Hematopoietic multipotent progenitor cell treated with erythropoietin and hydrocortisone succinate and interleukin-3 and kit ligand, for 15 days (in vitro differentiated cells): ENCODE measurements around the gene LMAN2.
"Not testable (repeated sequence)": the region's sequence is repeated elsewhere in the genome, so short reads cannot be mapped to it uniquely, and the experiment has no call there.

Source experiments
- DNase-seq: peaks from one replicate; pipeline ENCODE4 v3.0.0-alpha.2; 2015; ENCODE audit warnings: low spot score

LMAN2 gene

DNA sequence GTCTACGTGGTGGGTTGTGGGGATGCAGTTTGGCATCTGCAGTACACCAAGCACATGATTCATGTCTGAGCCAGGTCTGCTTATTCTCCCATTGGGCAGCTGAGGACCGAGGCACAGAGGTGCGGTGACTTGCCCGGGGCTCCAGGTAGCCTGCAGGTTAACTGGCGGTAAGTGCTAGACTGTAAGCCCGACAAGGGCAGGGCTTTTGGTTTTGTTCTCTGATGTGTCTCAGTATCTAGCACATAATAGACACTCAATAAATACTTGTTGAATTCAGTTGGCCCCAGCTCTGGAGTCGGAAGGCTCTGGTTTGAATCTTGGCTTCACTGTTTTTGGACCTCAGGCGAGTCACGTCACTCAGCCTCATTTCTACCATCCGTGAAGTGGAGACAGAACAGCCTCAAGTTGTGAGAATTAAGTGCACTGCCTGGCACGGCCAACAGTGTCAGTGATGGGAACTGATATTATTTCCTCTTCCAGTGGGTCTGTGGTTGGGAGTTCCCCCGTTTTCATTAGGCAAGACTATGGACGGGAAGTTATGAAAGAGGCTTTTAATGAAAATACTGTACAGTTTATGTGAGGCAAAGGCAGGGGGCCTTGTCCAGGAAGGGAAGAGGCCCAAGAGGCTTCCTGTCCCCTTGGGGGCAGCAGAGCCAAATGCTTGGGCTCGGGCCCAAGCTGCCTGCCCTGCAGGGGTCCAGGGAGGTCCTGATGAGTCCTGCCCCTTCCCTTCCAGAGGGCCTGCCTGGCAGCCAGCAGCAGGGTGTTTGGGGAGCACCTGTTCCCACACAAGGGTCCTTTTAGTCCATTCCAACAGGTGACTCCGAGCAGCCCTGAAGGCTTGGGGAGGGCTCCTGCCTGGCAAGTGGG, 44.6 kb downstream of the LMAN2 start:
- no peak for DNase-seq

DNA sequence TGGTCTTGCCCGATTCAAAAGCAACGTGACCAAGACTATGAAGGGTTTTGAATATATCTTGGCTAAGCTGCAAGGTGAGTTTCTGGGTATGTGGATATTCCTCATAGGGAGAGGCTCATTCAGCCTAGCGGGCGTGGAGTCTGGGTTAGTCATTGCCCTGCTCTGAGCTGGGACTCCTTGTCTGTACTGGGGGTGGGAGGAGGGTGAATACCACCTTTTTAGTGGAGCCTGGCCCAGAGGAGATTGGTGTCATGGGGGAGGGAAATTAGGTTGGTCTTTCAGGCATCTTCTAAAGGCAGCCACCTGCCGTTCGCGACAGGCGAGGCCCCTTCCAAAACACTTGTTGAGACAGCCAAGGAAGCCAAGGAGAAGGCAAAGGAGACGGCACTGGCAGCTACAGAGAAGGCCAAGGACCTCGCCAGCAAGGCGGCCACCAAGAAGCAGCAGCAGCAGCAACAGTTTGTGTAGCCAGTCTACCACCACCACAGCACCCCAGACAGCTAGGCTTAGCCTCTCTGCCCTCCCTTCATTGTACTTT, 45.3 kb downstream of the LMAN2 start:
- DNase-seq = not testable (repeated sequence)

DNA sequence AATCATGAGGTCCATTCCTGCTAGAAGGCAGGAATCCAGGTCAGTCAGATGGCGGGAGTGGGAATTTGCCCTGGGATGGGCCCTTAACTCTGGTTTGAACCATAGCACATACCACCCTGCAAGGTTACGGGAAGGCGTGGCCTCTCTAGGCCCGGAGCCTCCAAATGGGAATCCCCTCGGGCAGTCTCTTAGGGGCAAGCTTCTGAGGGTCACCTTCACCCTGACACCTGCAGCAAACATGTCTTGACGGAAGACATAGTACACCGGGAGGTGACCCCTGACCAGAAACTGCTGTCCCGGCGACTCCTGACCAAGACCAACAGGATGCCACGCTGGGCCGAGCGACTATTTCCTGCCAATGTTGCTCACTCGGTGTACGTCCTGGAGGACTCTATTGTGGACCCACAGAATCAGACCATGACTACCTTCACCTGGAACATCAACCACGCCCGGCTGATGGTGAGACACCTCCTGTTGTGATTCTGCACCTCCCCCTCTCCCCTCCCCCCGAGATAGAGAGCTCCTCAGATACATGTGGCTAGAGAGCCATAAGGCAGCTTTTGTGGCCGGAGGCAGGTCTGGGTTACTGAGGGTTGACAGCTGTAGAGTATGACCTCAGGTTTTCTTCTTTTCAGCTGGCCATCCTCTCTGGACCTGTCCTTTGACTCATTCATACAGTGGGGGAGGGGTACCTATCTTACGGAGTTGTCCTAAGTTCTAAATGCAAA, 46.9 kb downstream of the LMAN2 start:
- no peak for DNase-seq

DNA sequence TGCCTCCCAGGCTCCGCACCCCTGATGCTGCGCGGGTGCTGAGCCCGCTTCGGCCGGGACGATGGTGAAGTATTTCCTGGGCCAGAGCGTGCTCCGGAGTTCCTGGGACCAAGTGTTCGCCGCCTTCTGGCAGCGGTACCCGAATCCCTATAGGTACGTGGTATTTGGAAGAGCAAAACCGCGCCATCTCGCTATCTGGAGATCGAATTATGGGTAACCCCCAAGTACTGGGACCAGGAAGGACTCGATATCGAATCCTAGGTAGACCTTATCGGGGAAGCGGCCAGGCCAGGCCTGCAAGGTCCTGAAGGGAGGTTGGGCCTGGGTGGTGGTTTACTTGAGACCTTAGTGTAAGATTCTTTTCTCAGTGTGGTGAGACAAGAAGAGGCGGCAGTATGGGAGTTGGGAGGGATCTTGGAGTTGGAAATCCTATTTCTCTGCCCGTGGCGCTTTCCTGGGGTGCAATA, 47.5 kb downstream of the LMAN2 start:
- DNase-seq = peak; percentile 28

DNA sequence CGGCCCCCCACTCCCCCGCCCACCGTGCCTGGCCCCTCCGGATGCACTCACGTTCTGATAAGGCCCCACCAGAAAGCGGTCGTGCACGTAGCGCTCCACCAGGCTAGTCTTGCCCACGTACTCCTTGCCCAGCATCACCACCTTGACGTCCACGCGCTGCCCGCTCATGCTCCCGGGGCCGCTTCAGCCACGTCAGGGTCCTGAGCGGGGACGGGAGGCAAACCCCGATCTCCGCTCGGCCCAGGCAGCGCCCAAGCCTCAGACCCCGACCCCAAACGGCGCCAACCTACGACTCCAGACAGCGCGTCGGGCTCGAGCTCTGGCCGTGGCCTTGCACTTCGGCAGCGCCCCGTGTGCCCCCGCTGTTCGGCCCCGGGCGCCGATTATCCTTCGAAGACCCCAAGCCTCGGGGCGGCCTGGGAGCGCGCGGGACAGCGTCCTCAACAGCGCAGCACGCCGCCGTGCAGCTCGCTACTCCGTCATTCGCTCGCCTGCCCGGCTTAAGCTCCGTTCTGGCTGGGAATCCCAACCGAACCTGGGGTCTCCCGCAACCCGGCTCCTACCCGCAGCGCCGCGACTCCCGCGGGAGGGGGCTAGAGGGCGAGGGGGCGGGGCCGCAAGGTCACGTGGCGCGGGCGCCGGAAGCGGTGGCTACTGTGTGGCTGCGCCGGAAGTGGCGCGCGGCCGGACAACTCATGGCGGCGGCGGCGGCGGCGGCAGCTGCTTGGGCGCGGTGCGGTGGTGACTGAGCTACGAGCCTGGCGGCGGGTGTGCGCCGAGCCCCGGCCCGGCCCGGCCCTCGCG, 48.1 kb downstream of the LMAN2 start, which contains the start of the genes PRELID1 and RAB24:
PRELID1 (plus strand) TSS at position 679 of the 804 bp plus-strand sequence. CDS start 187 bp downstream, outside the sequence.
RAB24 (minus strand) TSS at position 599 of the 804 bp plus-strand sequence; CDS start at position 168, 431 bp downstream.
- DNase-seq = peak; percentile 87

DNA sequence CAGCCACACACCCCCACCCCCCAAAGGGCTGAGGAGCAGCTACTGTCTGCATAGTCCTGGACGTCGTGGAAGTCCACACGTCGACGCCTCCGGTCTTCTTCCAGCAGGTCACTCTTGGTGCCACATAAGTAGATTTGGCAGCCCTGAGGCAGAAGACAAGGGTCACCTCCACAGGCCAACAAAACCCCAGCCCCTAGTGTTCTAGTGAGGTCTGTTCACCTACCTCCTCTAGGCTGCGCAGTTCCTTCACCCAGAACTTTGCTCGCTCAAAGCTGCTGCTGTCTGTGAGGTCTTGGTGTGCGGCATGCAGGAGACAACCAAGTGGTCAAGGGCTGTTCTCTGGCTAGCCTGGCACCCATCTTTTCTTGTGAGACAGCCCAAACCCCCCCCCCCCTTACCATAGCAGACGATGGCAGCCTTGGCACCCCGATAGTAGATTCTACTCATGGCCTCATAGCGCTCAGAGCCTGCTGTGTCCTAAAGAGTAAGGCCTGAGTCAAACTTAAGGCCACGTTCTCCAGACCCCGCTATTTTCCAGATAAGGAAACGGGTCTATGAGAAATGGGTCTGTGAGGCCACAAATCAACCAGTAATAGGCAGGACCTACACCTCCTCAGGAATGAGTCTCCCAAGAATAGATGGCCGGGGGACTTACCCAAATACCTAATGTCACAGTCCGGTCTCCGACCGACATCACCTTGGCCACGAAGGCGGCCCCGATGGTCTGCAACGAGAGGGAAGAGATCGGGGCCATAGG, 48.9 kb downstream of the LMAN2 start:
- no peak for DNase-seq

DNA sequence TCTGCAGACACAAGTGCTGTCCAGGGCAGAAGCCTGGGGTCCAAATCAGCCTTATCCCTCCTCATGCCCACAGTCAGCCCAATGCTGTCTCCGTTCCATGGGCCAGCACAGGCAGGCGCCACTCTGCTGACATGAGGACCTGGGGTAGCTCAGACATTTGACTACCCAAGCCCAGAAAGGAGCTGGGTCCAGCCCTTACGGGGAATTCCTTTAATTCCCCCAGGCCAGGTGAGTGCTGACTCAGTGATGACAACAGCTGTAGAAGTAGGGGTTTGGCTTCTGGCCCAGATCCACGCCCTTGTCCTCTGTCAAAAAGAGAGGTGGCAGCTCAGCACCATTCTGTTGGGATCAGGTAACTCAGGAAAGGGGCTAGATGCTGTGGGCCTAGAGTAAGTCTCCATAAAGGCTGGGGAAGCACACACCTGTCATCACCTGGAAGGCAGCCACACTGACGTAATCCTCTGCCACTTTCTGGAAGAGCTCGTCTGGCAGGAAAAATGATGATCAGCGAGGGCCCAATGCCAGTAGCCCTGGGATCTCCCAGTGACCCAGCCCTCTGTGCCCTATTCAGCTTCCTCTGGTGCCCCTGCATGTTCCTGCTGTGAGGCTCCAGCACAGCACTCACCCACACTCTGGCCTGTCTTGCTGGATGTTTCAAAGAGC, 49.8 kb downstream of the LMAN2 start:
- DNase-seq = no peak

DNA sequence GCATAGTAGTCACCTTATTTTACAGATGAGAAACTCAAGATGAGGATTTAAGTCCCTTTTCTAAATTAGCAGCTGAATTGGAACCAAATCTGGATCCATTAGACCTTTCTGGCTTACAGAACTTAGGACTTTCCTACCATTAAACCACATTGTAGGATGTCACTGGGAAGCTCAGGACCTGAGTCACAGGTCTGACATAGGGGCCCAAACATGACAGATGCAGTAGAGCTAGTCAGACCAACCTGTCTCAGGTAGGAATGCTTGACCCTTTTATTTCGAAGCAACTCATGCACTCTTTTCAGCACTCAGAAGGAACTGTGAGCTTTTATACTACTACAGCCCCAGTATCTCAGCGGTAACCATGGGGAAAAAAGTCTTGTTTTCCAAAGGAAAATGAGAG, 50.5 kb downstream of the LMAN2 start:
- no peak for DNase-seq

DNA sequence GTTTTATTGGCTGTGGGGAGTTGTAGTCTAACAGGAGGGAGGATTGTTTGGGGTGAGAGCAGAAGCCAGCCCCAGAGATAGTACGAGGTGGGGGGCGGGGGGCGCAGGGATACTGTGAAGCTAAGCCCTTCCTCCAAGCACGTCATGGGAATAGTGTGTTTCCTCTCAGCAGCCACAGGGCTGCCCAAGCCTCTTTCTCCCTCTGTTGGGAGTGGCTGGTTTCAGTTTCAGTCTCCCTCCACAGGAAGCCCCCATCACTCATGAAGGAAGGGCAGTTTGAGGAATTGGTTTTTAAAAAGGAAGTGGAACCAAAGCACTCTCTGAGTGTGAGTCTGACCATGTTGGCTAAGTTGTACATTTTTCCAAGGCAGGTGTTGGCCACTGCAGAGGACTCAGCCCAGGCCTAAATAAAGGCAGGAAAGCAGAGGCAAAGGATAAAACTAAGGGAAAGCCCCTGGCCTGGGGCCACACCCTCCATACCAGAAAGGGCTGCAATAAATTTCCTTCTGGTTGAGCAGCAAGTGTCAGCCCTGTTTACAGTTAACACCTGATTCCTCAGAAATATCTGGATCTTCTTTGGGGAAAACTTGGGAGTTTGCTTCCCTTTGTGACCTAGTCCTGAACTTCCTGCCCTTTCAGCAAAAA, 51.1 kb downstream of the LMAN2 start:
- DNase-seq = no peak

DNA sequence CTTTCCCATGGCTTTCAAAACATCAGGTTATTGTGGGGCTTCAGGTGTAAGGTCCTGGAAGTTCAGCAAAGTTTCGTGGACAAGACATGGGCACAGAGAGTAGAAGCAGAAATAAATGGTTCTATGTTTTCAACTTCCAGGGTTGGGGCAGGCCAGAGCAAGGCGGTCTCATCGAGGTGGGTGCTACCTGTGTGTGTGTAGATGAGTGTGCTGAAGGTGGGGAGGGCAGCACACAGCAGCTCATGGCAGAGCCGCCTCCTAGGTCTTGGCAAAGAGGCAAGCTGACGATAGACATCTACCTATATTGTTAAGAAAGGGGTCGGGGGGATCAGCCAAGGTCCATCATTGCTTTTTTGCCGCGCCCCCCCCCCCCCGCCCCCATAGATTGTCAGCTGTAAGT, 51.8 kb downstream of the LMAN2 start:
- no peak for DNase-seq

DNA sequence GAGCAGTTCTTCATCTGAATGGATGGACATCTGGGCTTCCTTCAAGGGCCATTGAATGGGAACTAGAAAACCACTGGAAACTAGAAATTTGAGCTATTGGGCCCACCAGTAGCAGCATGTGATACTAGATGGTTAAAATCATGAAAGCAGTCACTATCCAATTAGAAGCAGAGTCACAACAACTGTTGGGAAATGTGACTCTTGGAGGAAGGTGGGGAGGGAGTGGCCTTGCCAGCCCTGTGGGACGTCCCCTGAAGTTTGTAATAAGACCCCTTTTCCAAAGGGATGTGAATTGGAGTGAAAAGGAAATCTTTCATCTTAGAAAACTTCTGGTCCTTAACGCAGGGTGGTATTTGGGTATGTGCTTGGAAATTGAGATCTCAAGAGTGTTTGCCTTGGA, 53.5 kb downstream of the LMAN2 start:
- DNase-seq = no peak

DNA sequence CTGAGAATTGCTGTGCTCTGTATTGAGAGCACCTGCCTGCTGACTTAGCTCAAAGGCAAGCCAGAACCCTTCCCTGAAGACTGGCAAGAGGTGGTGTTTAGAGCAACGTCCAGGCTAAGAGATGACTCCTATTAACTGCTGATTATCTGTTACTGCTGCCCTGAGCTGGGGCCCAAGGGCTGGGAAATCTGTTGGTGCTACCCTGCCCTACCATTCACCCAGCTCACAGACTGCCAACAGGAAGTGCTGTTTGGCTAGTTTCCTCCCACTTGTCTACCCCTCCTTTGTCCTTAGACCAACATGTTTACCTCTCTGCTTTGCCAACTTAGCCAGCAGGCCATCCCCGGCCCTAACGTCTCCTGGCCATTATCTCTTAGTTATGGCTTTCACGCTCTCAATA, 54.9 kb downstream of the LMAN2 start:
- DNase-seq = no peak

DNA sequence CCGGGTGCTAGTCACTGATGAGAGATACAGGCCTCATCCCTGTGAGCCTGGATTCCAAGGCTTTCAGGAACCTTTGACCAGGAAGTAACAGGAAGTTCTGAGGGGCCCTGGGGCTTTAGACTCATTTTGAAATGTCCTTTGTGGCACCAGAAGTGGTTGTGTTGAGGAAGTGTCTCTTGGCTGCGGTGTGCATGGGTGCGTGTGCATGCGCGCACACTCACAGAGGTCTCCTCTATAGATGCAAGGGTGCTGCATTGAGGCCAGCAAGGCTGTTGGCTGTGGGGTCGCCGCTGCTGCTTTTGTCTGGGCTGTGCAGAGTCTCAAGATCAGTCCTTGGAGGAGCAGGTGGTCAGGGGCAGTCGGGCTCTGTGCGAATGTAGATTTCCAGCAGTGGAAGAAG, 55.5 kb downstream of the LMAN2 start:
- no peak for DNase-seq

DNA sequence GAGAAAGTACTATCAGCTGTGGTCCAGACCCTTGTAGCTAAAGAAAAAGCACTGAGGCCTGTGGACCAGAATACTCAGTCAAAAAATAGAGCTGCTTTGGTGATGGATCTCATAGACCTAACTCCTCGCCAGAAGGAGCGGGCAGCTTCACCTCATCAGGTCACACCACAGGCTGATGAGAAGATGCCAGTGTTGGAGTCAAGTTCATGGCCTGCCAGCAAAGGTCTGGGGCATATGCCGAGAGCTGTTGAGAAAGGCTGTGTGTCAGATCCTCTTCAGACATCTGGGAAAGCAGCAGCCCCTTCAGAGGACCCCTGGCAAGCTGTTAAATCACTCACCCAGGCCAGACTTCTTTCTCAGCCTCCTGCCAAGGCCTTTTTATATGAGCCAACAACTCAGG, 56.8 kb downstream of the LMAN2 start:
- no peak for DNase-seq

DNA sequence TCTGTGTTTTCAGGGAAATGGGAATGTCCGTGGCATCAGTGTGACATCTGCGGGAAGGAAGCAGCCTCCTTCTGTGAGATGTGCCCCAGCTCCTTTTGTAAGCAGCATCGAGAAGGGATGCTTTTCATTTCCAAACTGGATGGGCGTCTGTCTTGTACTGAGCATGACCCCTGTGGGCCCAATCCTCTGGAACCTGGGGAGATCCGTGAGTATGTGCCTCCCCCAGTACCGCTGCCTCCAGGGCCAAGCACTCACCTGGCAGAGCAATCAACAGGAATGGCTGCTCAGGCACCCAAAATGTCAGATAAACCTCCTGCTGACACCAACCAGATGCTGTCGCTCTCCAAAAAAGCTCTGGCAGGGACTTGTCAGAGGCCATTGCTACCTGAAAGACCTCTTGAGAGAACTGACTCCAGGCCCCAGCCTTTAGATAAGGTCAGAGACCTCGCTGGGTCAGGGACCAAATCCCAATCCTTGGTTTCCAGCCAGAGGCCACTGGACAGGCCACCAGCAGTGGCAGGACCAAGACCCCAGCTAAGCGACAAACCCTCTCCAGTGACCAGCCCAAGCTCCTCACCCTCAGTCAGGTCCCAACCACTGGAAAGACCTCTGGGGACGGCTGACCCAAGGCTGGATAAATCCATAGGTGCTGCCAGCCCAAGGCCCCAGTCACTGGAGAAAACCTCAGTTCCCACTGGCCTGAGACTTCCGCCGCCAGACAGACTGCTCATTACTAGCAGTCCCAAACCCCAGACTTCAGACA, 57.5 kb downstream of the LMAN2 start:
- no peak for DNase-seq

DNA sequence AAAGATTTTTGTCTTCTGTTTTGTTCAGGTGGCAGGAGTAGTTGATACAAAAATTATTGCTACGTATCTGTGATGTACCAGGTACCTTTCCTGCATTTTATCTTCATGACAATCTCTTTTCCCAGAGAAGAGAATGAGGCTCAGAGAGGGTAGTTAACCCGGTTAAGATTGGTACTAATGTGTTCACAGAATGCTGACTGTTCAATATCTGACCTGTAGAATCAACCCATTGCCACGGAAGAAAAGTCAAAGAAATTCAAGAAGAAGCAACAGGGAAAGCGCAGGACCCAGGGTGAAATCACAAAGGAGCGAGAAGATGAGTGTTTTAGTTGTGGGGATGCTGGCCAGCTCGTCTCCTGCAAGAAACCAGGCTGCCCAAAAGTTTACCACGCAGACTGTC, 59.7 kb downstream of the LMAN2 start:
- no peak for DNase-seq

DNA sequence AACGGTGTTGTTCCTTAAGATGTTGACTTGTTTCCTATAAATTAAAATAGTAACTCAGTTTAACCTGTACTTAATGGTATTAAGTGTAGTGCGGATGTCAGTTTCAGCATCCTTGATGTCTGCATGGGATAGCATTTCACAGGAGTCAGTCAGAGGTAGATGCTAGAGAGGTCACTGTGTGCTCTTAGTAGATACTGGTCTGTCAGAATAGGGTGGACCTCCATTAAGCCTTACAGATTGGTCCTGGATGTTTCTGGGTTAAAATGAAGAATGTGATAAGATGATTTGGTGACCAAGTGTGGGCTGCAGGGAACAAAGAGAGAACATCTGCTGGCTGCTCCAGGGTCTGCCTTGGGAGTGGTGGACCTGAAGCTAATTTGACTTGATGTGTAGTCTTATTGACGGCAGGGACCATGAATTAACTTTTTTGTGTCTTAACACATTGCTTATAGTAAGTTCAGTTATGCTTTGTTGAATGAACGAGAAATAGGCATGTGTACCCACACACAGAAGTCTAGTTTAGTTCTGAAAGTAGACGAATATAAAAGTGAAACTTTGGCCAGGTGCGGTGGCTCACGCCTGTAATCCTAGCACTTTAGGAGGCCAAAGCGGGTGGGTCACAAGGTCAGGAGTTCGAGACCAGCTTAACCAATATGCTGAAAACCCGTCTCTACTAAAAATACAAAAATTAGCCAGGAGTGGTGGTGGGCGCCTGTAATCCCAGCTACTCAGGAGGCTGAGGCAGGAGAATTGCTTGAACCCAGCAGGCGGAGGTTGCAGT, 60.5 kb downstream of the LMAN2 start:
- DNase-seq = no peak

DNA sequence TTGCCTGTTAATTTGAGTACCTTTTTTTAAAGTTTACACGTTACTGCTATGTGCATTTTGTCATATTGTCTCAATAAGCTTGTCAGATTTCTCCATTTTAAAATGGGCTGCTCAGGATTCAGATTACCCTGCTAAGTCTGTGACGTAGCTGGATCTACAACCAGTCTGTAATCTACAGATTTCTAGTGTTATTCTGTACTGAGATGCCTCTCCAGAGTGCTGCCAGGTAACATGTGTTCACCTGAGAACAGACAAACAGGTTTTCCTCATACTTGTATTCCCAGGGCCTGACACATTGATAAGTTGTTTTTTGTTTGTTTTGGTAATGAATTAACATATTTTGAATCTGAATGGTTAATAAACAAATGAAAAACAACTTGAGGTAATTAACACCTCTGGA, 63.3 kb downstream of the LMAN2 start:
- DNase-seq = no peak
